GM18517 (cell line): ENCODE measurements around the gene KATNAL2.
"Not testable (repeated sequence)": the region's sequence is repeated elsewhere in the genome, so short reads cannot be mapped to it uniquely, and the experiment has no call there.

Experiments
- ATAC-seq: cut with Tn5 transposase; IDR thresholded peaks from one replicate; pipeline ENCODE4 v1.9.1; 2021; ENCODE audit warnings: mild to moderate bottlenecking, moderate library complexity; ENCODE audit not compliant: unreplicated experiment

The KATNAL2 gene

DNA sequence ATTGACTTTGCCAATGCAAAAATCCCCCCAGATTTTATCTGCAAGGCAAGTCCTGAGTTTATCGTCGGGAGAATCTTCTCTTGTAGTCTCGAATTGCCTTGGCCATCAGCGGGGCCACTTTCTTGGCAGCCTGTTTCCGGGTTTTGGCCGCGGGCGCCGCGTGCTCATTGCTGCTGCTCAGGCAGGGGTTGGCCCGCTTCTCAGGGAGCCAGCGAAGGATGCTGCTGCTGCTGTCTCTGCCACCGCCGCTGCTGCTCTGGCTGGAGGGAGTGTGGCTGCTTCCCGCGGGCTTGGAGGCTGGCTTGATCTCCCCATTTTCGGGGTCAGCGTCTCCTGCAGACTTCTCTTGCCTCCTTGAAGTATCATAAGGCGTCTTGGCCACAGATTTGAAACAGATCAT, 115.5 kb downstream of the KATNAL2 start:
- ATAC-seq = no peak

DNA sequence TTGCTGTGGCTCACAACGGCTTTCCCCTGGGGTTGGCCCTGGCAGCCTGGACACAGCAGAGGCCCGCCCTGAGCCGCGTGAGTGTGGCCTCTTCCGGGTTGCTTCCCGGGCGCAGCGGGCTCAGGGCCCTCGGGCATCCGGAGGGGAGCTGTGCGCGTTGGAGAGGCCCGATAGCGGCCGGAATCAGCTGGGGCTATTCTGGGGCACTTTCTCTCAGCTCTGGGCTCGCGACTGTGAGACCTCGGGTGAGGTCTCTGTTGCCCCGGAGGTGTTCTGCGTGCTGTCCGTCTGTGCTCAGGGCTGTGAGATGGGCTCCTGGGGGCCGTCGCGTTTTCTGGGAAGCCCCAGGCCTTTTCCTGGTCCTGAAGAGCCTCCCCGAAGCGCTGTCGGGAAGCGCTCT, 117.2 kb downstream of the KATNAL2 start:
- ATAC-seq = not testable (repeated sequence)

DNA sequence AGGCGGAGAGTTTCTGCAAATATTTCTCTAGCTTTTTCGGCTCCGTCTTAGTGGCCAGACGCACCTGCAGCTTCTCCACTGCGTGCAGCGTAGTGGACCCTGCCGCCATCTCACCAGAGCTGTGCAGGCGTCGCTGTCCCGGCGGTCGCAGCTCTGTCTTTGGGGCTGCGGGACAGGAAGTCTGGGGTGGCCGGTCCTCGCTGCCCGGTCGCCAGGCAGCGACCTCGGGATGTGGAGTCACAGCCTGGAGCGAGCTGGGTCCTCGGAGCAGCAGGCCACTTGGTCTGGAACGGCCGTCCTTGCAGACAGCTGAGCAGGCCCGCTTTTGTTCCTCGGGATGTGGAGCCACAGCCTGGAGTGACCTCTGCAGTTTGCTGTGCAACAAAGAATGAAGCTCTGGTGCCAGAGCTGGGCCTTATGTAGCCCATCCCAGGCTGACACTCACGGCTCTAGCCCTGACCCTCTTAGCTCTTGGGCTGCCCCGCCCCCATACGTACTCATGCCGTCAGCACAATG, 117.8 kb downstream of the KATNAL2 start, which contains the start of gene ELOA2:
Gene ELOA2 (minus strand): TSS at position 466 of the 516 bp plus-strand sequence. CDS start 357 bp downstream, at position 109.
- no peak for ATAC-seq

DNA sequence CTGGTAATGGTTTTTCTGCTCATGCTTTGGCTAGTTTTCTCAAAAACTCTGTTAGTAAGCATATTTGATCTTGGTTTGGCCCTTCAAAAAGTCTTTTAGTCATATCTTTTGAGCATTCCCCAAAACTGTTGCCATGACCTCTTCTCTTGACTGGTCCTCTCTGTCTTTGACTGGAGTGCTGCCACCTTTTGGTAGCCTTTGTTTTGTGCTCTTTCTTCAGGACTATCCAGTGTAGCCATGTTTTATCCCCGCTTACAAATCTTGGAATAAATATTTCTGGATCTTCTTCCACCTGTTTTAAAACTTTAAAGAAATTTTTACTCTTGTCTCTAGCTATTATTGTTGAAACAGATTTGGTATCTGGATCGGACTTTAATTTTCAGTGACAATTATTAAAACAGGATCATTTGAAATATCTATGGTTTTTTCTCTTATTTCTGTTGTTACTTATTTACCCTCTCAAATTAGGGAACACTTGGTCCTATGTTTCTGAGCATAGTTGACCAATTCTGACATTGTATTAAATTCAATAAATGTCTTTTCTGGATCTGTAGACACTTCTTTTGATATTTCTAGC, 119.0 kb downstream of the KATNAL2 start:
- ATAC-seq = no peak

DNA sequence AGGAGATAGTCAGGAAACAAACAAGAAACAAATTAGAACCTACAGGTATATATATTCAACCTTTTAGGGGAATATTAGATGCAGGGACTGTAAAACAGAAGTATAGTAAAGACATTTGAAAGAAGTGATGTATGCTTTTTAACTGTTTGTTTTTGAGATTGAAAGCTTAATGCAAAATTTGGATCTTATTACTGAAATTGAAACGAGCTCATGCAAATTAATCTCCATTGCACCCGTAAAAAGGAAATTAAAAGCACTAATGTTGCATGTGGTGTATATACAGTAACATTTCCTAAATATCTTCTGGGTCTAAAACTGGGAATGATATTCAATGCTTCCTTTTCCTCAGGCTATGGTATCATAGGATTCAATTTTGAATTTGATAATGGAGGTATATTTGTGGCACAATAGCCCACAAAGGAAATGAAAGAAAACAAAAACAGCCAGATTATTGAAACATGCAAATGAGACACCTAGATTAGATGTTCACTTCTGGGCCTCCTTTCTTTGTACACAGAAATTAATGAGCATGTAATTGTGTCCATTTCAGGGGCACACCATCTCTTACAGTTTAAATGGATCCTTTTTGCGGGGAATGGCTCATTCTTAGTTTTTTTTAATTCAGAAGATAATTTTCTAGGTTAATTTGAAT, 119.7 kb downstream of the KATNAL2 start:
- ATAC-seq = no peak

DNA sequence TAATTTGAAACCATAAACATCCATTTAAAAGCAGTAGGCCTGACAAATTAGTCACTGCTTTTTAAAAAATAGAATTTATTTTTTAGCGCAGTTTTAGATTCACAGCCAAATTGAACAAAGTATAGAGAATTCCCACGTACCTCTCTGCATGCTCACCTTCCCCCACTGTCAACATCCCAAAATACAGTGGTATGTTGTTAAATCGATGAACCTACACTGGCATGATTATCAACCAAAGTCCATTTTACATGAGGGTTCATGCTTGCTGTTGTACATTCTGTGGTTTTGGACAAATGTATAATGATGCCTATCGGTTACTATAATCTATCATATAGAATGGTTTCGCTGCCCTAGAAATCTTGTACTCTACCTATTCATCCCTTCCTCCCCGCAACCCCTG, 123.6 kb downstream of the KATNAL2 start:
- no peak for ATAC-seq

DNA sequence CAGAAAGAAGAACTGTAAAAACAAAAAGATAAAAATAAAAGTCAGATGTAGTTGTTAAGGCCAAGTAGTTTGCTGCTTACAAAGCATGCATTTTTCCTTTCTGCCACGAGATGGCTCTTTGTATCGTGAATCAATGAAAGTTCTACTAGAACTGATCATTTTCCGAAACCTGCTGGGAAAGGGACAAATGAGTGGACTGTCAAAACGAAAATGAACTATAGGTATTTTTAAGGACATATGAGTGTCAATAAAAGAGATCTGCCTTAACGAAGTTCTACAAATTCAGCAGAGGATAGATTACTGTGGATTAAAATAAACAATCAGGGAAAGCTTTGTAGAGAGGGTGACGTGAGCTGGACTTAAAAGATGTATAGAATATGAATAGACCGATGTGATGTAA, 133.1 kb downstream of the KATNAL2 start:
- no peak for ATAC-seq

DNA sequence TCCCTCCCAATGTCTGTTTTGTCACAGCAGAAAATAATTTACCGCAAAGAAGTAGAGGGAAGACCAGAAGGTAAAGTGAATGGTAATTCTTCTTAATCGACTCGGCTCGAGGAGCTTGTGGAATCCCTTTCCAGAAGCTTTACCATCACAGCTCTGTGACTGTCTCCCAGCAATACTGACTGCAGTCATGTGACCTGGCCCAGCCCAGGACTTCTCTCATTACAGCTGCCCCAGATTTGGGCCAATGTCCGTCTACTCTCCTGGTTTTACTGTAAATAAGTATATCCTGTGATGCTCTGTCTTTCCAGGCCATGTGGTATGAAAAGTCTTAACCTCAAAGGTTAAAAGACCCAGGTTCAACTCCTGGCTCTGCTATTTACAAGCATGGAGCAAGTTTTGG, 137.0 kb downstream of the KATNAL2 start:
- ATAC-seq = no peak

DNA sequence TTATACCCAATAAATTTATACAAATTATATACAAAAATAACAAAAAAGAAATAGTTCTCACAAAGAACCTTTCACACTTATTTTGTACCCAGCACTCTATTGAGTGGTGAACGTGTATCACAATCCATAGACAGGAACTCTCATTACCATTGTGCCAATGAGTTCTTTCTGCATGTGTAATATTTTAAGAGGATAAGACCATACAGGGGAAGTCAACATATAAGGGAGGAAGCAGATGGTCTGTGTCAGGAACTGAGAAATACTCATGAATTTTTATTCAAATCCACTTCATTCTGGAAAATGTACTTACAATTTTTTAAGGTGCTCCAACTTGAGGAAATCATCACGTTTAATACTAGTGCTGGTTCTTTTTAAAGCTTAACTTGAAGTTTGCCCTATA, 145.1 kb downstream of the KATNAL2 start:
- ATAC-seq = no peak

- ATAC-seq = no peak
Observed at GRCh38 chr18:47063096-47063495, 145.7 kb downstream of the KATNAL2 start.

- no peak for ATAC-seq
Observed at GRCh38 chr18:47067648-47068047, 150.2 kb downstream of the KATNAL2 start.

GRCh38 chr18:47075098-47075883, 157.9 kb downstream of the KATNAL2 start:
- ATAC-seq = no peak

DNA sequence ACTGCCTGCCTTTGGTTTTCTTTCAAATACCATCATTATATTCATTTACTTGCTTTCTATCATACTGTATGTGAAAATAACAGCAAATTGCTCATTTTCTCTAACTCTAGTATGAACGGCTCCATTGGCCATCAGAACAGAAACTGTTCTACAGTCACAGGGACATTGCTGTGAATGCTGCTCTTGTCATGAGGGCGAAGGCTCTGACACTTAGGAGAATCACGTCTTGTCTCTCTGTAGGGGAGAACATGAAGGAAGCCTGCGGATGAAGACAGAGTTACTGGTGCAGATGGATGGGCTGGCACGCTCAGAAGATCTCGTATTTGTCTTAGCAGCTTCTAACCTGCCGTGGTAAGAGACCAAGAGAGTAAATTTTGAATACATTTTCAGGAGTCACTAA, 159.7 kb downstream of the KATNAL2 start:
- no peak for ATAC-seq

DNA sequence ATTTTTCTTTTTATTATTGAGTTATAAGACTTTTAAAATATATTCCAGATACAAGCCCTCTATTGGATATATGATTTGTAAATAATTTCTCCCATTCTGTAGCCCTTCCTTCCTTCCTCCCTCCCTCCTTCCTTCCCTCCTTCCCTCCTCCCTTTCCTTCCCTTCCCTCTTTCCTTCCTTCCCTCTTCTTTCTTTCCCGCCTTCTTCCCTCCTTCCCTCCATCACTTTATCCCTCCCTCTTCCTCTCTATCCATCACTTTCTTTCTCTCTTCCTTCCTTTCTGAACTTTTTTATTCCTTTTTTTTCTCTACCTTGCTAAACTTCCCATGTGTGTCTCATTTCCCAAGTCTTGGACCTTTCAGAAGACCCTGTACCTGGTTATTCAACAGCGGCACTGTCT, 163.5 kb downstream of the KATNAL2 start:
- no peak for ATAC-seq

- no peak for ATAC-seq
Observed at GRCh38 chr18:47081578-47081977, 164.2 kb downstream of the KATNAL2 start.

DNA sequence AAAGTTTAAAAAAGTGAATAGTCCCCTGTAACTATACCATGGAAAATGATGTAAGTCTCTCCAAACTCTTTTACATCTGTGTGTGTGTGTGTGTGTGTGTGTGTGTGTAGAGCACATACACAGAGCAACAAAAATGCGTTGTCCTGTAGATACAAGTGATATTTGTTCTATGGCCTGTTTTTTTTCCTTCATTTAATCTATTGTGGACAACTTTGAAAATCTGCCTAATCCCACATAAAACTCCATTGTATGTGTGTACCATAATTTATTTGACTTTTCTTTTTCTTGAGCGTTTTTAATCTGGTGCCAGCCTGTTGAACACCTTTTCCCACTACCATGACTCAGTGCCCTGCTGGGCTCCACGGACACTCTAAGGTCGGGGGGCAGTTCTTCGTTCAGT, 170.3 kb downstream of the KATNAL2 start:
- ATAC-seq = no peak

- no peak for ATAC-seq
Observed at GRCh38 chr18:47095810-47096209, 178.4 kb downstream of the KATNAL2 start.

- peak; percentile 52 for ATAC-seq
Observed at GRCh38 chr18:47100212-47100831, 182.9 kb downstream of the KATNAL2 start.

GRCh38 chr18:47108373-47108772, 191.0 kb downstream of the KATNAL2 start:
- ATAC-seq = no peak

- ATAC-seq = no peak
Observed at GRCh38 chr18:47108998-47109405, 191.6 kb downstream of the KATNAL2 start.

- ATAC-seq = no peak
Observed at GRCh38 chr18:47109720-47110119, 192.3 kb downstream of the KATNAL2 start.
